ENCODE results near the gene ZNF418.

Gene ZNF418

DNA sequence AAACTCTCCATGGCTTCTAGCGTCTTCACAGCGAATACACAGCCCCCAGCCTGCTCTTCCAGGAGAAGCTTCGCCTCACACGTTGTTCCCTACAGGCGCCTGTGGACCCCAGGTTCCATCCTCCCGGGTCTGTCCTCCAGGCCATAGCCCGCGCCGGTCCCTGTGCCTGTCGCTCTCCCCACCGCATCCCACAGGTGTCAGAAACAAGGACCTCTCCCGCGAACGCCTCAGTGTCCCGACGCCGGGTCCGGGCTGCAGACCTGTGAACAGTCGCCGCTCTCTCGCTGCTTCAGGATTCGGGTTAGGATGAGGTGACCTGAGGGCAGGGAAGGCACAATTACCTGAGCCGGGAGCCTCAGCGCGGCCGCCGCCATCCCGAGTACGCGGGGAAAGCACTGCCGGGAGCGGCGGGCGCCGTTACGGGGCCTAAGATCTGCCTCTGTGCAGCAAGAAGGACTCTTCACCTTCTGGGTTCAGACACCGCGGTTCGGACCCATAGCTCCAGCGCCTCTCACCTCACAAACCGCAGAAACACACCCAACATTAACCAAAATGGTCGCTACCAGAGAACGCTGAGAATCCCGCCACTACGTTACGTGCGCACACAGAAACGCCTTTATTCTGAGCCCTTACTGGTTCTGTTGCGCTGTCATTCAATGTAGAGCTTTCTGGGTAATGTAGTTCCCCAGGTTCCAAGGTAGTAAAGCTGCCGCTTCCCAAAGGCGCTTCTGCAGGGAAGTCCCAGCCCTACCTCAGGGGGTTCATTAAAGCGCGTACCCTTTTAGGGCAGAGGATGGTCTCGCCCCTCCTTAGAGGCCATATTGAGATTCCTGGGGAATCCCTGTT is at the start of gene ZNF418:
Gene ZNF418, minus strand, starts transcription at position 583 of the 846 bp plus-strand sequence. CDS start 1,580 bp downstream, outside the sequence.
- Histone ChIP-seq H3K27ac (ENCODE audit: low read length) (no peak within 1 kb of the TSS), H3K27me3 (ENCODE audit: low read depth, low read length) (no peaks in the 10 kb centered on the region), H3K9me3 (ENCODE audit: control insufficient read depth in 1 of 2, low read length in 2 of 2) (peaks cover 9 to 40% of the 10 kb centered on the region in 2 donors), H3K36me3 (ENCODE audit: control insufficient read depth in 1 of 2, insufficient read depth in 2 of 2, low read length in 2 of 2) (peaks cover 2 to 49% of the 10 kb centered on the region in 2 donors), H3K4me3 (ENCODE audit: low read depth in 1 of 2, low read length in 2 of 2) (peak within 1 kb of the TSS; percentile 75 to 78), H3K4me1 (ENCODE audit: control insufficient read depth in 1 of 2, insufficient read depth in 2 of 2, low read length in 2 of 2) (peaks cover 0 to 7% of the 10 kb centered on the region in 2 donors)

DNA sequence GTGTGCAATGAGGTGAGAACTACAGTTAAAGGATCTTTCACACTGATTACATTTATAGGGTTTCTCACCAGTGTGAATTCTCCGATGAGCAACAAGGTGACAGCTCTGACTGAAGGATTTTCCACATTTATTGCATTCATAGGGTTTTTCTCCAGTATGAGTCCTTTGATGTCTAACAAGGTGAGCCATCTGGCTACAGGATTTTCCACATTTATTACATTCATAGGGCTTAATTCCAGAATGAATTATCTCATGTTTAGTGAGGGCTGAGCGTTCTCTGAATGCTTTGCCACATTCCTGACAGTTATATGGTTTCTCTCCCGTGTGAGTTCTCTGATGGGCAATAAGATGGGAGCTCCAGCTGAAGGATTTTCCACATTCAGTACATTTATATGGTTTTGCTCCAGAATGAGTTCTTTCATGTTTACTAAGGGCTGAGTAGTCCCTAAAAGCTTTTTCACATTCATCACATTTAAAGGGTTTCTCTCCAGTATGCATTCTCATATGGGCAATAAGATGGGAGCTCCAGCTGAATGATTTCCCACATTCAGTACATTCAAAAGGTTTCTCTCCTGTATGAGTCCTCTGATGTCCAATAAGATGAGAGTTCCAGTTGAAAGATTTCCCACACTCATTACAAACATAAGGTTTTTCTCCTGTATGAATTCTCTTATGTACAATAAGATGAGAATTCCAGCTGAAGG is 43.5 kb upstream of the ZNF418 start:
- peaks cover 86 to 99% of the 10 kb centered on the region in 2 donors for H3K9me3 ChIP-seq (ENCODE audit: control insufficient read depth in 1 of 2, low read length in 2 of 2)
- no peaks in the 10 kb centered on the region for H3K27me3 ChIP-seq (ENCODE audit: low read depth, low read length)
- peaks cover 40 to 99% of the 10 kb centered on the region in 2 donors for H3K36me3 ChIP-seq (ENCODE audit: control insufficient read depth in 1 of 2, insufficient read depth in 2 of 2, low read length in 2 of 2)
- peak overlapping the region; percentile 21 to 66 for H3K4me3 ChIP-seq (ENCODE audit: low read depth in 1 of 2, low read length in 2 of 2)
- H3K4me1 ChIP-seq (ENCODE audit: control insufficient read depth in 1 of 2, insufficient read depth in 2 of 2, low read length in 2 of 2) = no peaks in the 10 kb centered on the region
- H3K27ac ChIP-seq (ENCODE audit: low read length) = no peak overlapping the region

- Histone ChIP-seq H3K36me3 (ENCODE audit: control insufficient read depth in 1 of 2, insufficient read depth in 2 of 2, low read length in 2 of 2) (peaks cover 5 to 86% of the 10 kb centered on the region in 2 donors), H3K9me3 (ENCODE audit: control insufficient read depth in 1 of 2, low read length in 2 of 2) (peaks cover 56 to 92% of the 10 kb centered on the region in 2 donors), H3K4me3 (ENCODE audit: low read depth in 1 of 2, low read length in 2 of 2) (peak within 1 kb of the TSS in 1 of 2 donors; percentile 66), H3K27me3 (ENCODE audit: low read depth, low read length) (no peaks in the 10 kb centered on the region), H3K27ac (ENCODE audit: low read length) (no peak within 1 kb of the TSS), H3K4me1 (ENCODE audit: control insufficient read depth in 1 of 2, insufficient read depth in 2 of 2, low read length in 2 of 2) (no peaks in the 10 kb centered on the region)
These were observed 39.2 kb upstream of the ZNF418 start, which contains the start of gene C19orf18 for GRCh38 chr19:57974434-57974833. Gene C19orf18 (minus strand): TSS chr19:57974534. CDS start chr19:57974432, 102 bp downstream.

DNA sequence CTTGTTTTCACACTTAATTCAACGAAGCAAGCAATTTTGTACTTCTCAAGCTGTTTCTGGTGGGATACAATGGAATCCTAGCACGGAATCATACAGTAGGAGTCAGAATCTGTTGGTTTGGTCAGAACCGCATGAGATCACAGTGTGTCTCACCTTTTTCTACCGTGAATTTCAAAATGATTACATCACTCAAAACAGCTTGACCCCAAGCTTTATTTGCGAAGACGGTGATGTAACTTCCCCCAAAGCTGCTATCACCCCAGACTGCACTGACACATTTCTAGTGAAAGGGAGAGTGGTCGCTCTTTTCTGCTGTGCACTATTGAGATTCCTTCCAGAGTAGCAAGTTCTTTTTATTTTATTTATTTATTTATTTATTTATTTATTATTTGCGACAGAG is 29.6 kb upstream of the ZNF418 start:
- Histone ChIP-seq H3K4me3 (ENCODE audit: low read depth in 1 of 2, low read length in 2 of 2) (peak overlapping the region in 1 of 2 donors; percentile 34), H3K27me3 (ENCODE audit: low read depth, low read length) (no peaks in the 10 kb centered on the region), H3K9me3 (ENCODE audit: control insufficient read depth in 1 of 2, low read length in 2 of 2) (peaks cover 20 to 70% of the 10 kb centered on the region in 2 donors), H3K27ac (ENCODE audit: low read length) (no peak overlapping the region), H3K4me1 (ENCODE audit: control insufficient read depth in 1 of 2, insufficient read depth in 2 of 2, low read length in 2 of 2) (no peaks in the 10 kb centered on the region), H3K36me3 (ENCODE audit: control insufficient read depth in 1 of 2, insufficient read depth in 2 of 2, low read length in 2 of 2) (peaks cover 0 to 52% of the 10 kb centered on the region in 2 donors)

GRCh38 chr19:57961785-57962184 is 26.6 kb upstream of the ZNF418 start:
- Histone ChIP-seq H3K36me3 (ENCODE audit: control insufficient read depth in 1 of 2, insufficient read depth in 2 of 2, low read length in 2 of 2) (peaks cover 0 to 41% of the 10 kb centered on the region in 2 donors), H3K4me1 (ENCODE audit: control insufficient read depth in 1 of 2, insufficient read depth in 2 of 2, low read length in 2 of 2) (no peaks in the 10 kb centered on the region), H3K27ac (ENCODE audit: low read length) (no peak overlapping the region), H3K27me3 (ENCODE audit: low read depth, low read length) (no peaks in the 10 kb centered on the region), H3K4me3 (ENCODE audit: low read depth in 1 of 2, low read length in 2 of 2) (no peak overlapping the region), H3K9me3 (ENCODE audit: control insufficient read depth in 1 of 2, low read length in 2 of 2) (peaks cover 11 to 60% of the 10 kb centered on the region in 2 donors)

DNA sequence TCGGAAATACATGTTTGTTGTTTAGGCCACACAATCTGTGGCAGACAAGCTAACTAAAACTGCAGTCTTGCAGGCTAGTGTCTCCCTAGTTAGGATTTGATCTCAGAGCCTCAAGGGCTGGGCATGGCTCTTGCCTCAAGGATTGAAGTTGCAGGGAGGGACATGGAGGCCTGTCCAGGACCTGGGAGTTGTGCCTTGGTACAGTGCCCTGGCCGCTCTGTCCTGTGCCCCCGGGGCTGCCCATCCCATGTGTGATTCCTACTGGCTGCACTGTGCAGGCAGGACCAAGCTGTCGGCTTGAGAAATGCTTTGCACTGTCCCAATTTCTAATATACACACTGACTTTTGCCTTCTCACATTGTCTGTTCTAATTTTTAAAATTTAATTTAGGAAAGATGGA is 19.8 kb upstream of the ZNF418 start:
- Histone ChIP-seq H3K27me3 (ENCODE audit: low read depth, low read length) (no peaks in the 10 kb centered on the region), H3K9me3 (ENCODE audit: control insufficient read depth in 1 of 2, low read length in 2 of 2) (peaks cover 4 to 57% of the 10 kb centered on the region in 2 donors), H3K36me3 (ENCODE audit: control insufficient read depth in 1 of 2, insufficient read depth in 2 of 2, low read length in 2 of 2) (peaks cover 0 to 13% of the 10 kb centered on the region in 2 donors), H3K4me3 (ENCODE audit: low read depth in 1 of 2, low read length in 2 of 2) (peak overlapping the region in 1 of 2 donors; percentile 12), H3K27ac (ENCODE audit: low read length) (no peak overlapping the region), H3K4me1 (ENCODE audit: control insufficient read depth in 1 of 2, insufficient read depth in 2 of 2, low read length in 2 of 2) (no peaks in the 10 kb centered on the region)

DNA sequence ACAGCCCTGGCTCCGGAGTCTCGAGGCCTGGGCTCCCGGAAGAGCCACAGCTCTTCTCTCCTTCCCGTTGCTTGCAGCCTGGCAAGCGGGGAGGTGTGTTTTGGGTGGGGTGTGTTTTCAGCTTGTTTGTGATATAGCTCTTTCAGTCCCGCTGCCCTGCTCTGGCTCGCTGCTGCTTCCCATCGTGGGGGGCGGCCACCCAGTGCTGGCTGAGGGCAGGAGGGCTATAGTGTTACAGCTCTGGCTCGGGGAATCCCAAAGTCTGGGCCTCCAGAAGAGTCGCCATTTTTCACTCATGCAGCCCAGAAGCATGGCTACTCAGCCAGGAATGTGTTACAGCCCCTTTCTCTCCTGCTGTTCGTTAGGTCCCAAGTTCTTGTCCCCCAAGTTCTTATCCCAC is 14.5 kb upstream of the ZNF418 start:
- Histone ChIP-seq H3K27ac (ENCODE audit: low read length) (no peak overlapping the region), H3K4me3 (ENCODE audit: low read depth in 1 of 2, low read length in 2 of 2) (peak overlapping the region in 1 of 2 donors; percentile 23), H3K9me3 (ENCODE audit: control insufficient read depth in 1 of 2, low read length in 2 of 2) (peaks cover 10 to 46% of the 10 kb centered on the region in 2 donors), H3K27me3 (ENCODE audit: low read depth, low read length) (no peaks in the 10 kb centered on the region), H3K36me3 (ENCODE audit: control insufficient read depth in 1 of 2, insufficient read depth in 2 of 2, low read length in 2 of 2) (peaks cover 0 to 5% of the 10 kb centered on the region in 2 donors), H3K4me1 (ENCODE audit: control insufficient read depth in 1 of 2, insufficient read depth in 2 of 2, low read length in 2 of 2) (peaks cover 0 to 12% of the 10 kb centered on the region in 2 donors)

- H3K4me3 ChIP-seq (ENCODE audit: low read depth in 1 of 2, low read length in 2 of 2) = peak overlapping the region in 1 of 2 donors; percentile 23
- peaks cover 10 to 49% of the 10 kb centered on the region in 2 donors for H3K9me3 ChIP-seq (ENCODE audit: control insufficient read depth in 1 of 2, low read length in 2 of 2)
- peaks cover 0 to 12% of the 10 kb centered on the region in 2 donors for H3K4me1 ChIP-seq (ENCODE audit: control insufficient read depth in 1 of 2, insufficient read depth in 2 of 2, low read length in 2 of 2)
- H3K27me3 ChIP-seq (ENCODE audit: low read depth, low read length) = no peaks in the 10 kb centered on the region
- H3K36me3 ChIP-seq (ENCODE audit: control insufficient read depth in 1 of 2, insufficient read depth in 2 of 2, low read length in 2 of 2) = peaks cover under 1 to 8% of the 10 kb centered on the region in 2 donors
- H3K27ac ChIP-seq (ENCODE audit: low read length) = no peak overlapping the region
These were observed 14.1 kb upstream of the ZNF418 start for GRCh38 chr19:57949296-57949695.

DNA sequence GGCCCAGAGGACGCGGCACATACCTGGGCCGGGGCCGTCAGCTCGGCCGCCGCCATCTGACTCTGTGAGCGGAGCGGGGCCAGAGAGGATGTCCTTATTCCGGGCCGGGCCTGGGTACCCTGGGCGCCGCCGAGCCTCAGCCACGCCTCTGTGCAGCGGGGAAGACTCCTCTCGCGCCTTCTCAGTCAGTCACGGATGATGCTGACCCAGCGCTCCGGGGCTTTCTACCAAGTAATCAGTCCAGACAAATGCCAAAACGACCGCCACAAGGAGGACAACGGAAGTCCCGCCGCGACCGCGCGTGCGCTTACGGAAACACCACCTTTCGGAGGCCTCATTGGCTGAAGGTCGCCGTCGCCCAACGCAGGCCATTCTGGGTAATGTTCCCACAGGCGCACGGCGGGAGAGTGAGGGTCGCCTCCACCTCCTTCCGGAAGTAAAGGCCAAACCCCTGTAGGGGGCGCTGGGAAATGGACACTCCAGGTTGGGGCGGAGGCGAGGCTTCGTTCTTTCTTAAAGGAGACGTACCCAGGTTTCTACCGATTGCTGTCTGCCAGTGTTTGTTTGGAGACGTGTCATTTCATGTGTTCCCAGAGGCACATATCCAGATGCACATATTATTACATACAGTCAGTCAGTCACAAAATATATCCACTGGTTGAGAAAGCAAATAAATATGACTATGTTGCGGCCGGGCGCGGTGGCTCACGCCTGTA is 12.4 kb upstream of the ZNF418 start, which contains the start of gene ZNF256:
Gene ZNF256, minus strand, starts transcription at position 288 of the 716 bp plus-strand sequence. Its CDS starts 232 bp downstream, at position 56.
- peaks cover 22 to 50% of the 10 kb centered on the region in 2 donors for H3K9me3 ChIP-seq (ENCODE audit: control insufficient read depth in 1 of 2, low read length in 2 of 2)

DNA sequence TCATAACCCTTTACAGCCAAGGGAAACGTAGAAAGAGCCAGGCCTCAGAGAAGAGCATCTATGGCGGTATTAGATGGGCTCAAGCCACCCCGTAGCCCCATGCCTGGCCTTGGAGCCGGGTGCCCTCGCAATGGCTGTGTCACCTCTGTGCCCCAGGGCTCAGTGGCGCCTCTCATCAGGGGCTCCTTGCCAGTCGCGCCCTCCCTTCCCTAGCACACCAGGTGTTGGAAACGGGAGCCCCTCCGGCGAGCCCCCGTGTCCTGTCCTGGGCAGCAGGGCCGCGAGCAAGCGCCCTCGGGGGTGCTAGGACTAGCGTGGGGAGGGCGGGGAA is 11.9 kb upstream of the ZNF418 start:
- H3K4me1 ChIP-seq (ENCODE audit: control insufficient read depth in 1 of 2, insufficient read depth in 2 of 2, low read length in 2 of 2) = peaks cover 0 to 12% of the 10 kb centered on the region in 2 donors
- H3K4me3 ChIP-seq (ENCODE audit: low read depth in 1 of 2, low read length in 2 of 2) = peak overlapping the region; percentile 74 to 98
- peaks cover 23 to 30% of the 10 kb centered on the region in 2 donors for H3K36me3 ChIP-seq (ENCODE audit: control insufficient read depth in 1 of 2, insufficient read depth in 2 of 2, low read length in 2 of 2)
- H3K9me3 ChIP-seq (ENCODE audit: control insufficient read depth in 1 of 2, low read length in 2 of 2) = peaks cover 28 to 51% of the 10 kb centered on the region in 2 donors
- no peaks in the 10 kb centered on the region for H3K27me3 ChIP-seq (ENCODE audit: low read depth, low read length)
- H3K27ac ChIP-seq (ENCODE audit: low read length) = no peak overlapping the region

More for the DNA sequence above, 12.4 kb upstream of the ZNF418 start, which contains the start of gene ZNF256:
- H3K27me3 ChIP-seq (ENCODE audit: low read depth, low read length) = no peaks in the 10 kb centered on the region
- H3K4me1 ChIP-seq (ENCODE audit: control insufficient read depth in 1 of 2, insufficient read depth in 2 of 2, low read length in 2 of 2) = peaks cover 0 to 12% of the 10 kb centered on the region in 2 donors
- H3K4me3 ChIP-seq (ENCODE audit: low read depth in 1 of 2, low read length in 2 of 2) = peak within 1 kb of the TSS; percentile 74 to 98
- no peak within 1 kb of the TSS for H3K27ac ChIP-seq (ENCODE audit: low read length)
- peaks cover 17 to 25% of the 10 kb centered on the region in 2 donors for H3K36me3 ChIP-seq (ENCODE audit: control insufficient read depth in 1 of 2, insufficient read depth in 2 of 2, low read length in 2 of 2)

All from muscle layer of duodenum (tissue), 2 donors.